NAMALWA (cell line): Measurements from ENCODE around the gene ARMC12.
A peak's percentile ranks its signal among the peaks of the same experiment; 100 is the strongest.
"Not testable (repeated sequence)": the region's sequence is repeated elsewhere in the genome, so short reads cannot be mapped to it uniquely, and the experiment has no call there.

ENCODE experiments used
- DNase-seq: peaks from one replicate; pipeline ENCODE4 v3.0.0-alpha.2; 2015; ENCODE audit warnings: low spot score

The ARMC12 gene

DNA sequence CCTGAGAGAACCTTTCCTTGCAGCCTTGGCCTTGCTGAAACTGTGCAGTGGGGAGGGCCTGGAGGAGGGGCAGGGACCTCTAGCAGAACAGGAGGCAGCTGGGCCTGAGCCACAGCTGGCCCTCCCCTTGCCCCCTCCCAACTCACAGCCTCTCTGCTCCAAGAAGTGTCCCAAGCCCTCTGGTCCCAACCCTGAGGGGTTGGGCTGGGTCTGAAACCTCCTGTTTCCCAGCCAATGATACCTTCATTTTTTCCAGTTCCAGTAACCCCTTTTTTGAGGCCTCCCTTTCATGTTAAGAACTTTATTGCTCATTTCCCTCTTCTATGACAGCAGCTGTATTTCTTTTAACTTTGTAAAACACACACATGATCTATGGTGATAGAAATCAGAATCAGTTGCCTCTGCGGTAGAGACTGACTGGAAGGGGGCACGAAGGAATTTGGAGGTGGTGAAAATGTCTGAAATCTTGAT is 17.9 kb upstream of the ARMC12 start:
- DNase-seq: peak; percentile 51

DNA sequence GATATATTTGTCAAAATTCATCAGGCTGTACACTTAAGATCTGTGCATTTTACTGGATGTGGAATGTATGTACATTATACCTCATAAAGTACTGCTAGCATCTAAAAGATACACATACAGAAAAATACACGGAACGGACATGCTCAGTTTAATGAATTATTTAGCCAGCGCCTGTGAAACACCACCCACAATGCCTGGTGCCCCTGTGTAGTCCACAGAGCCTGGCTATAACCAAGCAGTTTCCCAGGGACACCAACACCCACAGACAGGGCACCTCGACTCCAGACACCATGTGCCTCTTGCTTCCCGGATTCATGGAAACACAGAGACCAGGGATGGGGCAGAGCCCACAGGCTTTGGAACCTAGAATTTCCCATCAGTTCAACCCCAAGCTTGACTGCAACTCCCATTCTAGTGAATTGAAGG is 17.4 kb upstream of the ARMC12 start:
- DNase-seq: peak; percentile 60

DNA sequence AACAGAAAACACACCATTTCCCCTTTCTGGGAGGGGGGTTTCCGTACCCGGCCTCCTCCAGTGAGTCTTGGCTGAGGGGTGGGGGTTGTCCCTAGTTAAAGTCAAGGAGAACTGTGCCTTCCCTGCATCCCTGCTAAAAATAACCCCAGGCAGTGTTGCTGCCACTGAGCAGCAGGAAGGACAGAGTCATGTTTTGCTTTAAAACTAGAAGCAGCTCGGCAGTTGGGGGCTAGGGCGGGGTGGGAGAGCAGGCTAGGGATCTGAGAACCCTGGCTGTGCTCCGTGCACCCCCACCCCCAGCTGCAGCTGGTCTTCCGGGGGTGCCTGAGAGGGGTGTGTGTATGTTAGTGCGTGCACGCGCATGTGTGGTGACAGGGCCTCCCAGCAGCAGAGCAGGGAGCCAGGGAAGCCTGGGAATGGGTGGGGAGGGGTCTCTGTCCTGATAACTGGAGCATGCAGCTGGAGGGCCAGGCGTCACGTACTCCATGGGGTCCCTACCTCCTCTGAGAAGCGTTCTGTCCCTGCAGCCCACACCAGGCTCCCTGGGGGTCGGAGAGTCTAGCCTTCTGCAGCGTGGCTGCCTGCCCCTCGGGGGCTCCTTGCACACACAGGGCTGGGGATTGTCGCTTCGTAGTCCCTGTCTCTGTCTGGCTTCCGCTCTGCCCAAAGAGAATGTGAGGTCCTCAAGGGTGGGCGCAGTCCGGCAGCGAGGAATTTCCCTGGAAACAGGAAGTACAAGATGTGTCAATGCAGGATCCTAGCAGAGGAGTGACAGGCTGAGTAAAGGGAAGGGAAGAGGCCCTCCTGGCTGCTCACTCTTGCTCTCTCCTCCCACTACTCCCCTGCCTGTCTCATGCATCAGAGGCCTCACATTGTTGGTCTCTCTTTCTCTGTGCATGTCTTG is 16.8 kb upstream of the ARMC12 start:
- DNase-seq: peak; percentile 80

DNA sequence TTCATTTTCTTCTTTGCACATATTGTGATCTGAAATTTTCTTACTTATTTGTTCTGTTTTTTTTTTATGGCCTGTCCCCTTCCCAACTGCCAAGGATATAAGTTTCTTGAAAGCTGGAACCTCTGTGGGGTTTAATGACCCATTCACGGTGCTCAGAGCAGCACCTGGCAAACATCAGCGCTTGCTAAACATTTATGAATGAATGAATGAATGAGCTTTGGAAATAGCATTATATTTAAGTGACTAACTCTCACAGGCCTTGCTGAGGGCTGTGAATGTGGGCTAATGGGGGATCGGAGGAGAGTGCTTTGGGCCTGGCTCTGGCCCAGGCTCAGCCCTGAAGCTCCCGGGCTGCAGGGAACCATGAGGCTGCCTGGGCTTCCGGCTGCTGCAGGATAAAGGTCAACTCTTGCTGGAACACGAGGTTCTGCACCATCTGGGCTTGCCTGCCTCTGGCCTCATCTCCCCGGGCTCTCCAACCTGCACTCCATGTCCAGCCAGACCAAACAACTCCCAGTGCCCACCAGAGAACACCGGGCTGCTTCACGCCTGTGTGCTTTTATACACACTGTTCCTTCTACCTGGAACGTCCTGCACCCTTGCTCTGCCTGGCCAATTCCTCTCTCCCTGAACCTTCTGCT is 14.6 kb upstream of the ARMC12 start:
- no peak for DNase-seq

DNA sequence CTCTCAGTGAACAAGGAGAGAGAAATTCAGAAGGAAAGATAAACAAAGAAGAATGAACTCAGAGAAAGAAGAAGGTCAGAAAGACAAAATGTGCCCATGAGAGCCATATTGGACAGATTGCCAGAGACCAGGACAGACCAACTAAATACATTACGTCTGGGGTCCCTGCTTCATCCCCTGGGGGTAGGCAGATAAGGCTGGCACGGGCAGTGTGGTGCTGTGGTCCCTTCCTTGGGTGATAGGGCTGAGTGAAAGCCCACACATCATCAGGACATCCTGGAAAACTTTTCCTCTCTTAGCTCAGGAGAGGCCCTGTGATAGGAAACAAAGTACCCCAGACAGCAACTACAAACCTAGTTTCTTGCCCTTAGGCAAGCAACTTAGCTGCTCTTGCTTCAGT is 13.2 kb upstream of the ARMC12 start:
- DNase-seq: no peak

DNA sequence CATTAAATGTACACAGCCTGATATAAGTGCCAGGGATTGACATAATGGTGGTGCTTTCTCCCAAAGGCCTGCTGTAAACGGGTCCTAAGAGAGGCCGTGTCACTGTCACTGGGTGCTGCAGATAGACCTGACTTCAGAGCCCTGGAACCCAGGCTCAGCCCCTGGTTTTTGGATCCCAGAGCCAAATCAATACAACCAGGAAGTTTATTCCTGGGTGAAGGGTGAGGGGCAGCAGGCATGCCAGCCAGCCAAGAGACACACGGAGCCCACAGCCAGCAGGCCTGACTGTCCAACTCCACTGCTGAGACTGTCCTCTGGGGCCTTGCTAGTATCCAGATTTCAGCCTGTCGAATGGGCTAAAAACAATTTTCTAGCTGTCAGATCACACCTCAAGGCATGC is 12.8 kb upstream of the ARMC12 start:
- DNase-seq: no peak

DNA sequence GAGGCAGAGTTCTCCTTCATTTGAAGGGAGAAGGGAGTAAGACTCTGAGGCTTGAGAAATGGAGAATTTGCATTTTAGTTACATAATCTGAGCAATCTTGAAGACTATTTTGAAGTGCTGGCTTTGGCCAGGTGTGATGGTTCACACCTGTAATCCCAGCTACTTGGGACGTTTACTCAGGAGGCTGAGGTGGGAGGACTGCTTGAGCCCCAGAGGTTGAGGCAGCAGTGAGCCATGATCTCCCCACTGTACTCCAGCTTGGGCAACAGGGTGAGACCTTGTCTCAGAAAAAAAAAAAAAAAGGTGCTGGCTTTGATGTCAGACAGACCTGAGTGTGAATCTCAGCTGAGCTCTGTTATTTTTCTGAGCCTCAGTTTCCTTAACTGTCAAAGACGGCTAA is 12.4 kb upstream of the ARMC12 start:
- no peak for DNase-seq

DNA sequence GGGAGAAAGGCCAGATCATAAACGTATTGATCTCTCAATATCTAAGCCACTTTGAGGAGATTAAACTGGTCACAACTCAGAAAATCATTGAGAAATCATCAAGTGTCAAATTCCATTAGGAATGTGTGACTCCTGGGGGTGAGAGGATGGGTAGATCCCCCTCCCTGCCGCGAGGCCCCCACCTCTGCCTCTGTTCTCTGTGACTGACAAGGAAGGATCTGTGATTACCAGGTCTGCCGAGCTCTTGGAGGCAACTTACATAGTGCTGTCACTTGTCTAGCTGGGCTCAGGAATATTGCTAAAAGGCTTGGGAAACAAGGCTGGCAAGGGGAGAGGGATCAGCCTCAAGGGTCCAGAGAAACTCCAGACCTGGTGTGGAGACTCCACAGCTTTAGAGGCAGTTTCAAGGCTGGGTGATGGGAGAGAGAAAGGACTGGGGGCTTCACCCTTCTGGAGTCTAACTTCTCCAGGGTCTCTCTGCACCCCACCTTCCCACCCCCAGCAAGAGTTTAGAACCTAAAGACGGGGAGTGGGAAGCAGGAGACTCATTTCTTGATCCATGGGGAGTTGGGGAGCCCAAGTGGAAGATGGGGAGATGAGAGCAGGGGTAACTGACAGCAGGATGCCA is 11.6 kb upstream of the ARMC12 start:
- DNase-seq: no peak

DNA sequence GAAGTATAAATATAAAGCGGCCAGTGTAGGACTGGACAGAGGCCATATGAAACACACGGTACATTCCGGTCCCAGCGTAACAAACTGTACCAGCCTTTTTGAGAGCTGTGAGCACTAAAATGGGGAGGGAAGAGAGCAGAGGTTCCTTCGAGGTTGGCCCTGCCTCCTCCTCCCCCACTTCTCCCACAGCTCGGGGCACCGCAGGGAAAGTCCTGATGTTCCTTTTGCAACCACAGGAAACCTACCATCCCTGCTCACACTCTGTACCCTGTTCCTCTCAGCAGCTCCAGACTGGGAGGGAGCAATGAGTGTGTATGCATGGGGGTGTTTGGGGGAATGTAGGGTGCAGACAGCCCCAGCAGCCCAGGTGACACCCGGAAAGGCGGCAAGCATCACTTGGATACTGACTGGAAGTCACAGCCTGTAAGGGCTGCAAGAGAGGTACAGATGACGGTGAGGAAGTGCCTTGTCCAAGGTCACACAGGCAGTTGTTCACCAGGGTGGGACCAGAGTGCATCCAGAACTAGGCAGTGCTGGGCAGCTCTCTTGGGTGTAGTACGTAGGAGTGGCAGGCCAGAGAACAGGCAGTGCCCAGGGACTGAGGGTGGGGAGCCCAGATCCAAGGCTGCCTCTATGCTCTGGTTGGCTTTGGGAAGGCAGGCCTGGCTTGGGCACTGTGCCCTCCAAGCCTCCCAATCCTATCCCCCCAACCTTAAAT is 11.0 kb upstream of the ARMC12 start:
- DNase-seq: no peak

DNA sequence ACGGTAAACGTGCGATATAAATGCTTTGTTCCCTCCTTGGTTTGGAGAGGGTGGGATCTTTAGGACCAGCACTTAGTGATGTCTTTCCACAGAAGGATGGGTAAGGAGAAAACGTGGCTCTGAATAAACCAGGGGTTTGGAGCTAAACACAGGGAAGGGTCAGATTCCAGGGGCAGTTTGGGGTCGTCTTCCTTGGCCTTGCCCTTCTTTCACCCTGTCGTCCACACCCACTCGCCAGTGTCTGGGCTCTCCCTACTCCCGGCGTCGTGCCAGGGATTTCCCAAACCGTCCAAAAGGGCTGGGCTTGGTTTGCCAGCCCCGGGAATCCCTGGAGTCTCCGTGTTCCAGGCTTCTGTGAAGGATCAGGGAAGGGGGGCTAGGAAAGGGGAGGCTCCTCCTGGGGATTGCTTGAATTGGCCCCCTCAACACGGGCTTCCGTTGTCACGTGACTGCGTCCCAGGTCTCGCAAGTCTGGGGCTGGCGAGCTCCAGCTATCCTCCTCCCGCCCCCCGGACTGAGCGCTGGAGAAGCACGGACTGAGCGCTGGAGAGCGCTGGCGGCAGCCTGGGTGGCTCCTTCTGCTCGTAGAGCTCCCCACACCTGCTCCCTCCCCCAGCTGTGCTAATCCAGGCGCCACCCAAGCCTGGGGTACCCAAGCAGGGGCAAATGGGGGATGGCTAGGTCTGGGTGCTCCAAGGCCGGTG is 9.4 kb upstream of the ARMC12 start:
- DNase-seq: no peak

DNA sequence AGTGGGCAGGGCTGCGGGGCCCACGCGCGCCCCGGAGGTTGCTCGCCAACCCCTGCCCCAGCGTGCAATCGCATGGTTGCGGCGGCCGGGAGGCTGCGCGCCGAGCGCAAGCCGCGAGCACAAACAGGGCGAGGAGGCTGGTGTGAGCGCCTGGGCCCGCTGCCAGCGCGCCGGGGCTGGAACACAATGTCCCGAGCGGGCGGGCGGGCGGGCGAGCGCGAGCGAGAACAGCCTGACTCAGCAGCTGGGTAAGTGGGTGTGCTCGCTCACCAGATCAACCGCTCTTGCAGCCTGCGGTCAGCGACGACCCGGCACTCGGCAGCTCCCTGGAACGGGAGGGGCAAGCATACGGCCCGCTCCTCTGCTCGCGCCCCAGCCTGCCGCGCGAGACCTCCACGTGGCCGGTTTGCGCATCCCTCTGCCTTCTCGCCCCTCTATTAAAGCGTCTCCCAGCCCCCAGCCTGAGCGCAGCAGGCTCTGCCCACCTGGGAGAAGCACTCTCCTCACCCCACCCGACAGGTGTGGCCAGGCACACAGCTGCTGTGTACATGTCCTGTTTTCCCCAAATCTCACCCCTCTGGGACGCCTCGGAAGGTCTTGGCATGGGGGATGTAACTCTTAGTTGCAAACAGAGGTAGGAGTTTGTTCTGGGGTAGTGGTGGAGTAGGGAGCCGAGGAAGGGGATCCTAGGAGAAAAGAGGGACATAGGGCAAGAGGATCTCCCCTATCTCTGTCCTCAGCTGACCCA is 8.7 kb upstream of the ARMC12 start:
- DNase-seq: peak; percentile 94

DNA sequence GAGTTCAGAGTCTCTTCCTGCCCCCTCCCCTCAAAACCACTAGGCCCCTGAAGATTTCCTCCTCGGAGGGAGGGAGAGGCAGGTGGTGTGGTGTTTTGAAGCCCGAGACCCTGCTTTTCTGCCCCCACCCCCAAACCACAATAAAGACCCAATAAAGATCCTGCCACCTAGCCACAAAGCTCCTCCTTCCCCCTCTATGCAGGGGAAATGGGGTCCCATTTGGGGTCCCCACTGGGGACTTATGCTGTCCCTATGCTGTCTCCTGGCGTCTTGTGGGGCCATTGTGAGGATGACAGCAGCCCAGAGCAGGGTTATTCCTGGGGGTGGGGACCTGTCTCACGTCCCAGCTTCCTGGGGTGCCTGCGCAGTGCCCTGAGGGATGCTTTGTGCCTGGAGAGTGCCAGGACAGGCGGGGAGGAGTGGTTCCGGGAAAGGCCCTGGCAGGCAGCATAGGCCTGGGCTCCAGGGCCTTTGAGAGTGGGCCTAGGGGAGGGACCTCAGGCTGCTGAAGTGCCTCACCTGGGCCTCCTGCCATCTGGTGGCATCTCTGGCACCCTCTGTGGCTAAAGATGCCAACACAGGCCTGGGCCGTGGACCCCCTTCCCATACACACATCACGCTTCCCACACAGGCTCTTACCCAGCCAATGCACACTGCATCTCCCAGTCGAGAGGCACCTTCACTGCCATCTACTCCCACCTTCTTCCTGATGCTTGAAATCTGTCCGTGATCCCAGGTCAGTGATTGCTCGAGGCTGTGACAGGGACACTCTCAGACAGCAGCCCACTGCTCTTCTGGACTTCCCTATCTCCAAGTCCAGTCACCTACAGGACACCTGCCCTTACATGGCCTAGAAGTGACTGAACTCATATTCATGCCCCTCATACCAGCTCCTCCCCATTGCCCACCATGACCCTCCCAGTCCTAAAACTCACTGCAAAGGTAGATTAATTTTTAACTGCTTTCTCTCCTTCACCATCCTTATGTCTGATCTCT is 7.9 kb upstream of the ARMC12 start:
- peak; percentile 71 for DNase-seq

DNA sequence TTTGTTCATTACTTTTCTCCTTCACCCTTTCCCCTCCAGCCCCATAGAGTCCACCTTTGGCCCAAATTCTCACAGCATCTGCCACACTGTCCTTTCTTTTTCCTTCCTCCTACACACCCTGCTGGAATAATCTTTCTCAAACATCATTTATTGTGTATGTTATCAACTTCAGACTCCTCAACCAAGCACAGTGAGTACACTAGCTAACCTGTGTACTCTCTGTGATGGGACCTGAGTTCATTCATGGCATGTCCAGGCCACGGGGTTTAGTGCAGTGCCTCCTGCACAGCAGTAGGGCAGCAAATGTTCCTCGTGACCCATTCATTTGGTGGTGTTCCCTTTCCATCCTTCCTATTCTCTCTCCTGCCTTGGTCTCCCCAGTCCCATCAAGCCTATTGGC is 7.1 kb upstream of the ARMC12 start:
- DNase-seq: peak; percentile 50

DNA sequence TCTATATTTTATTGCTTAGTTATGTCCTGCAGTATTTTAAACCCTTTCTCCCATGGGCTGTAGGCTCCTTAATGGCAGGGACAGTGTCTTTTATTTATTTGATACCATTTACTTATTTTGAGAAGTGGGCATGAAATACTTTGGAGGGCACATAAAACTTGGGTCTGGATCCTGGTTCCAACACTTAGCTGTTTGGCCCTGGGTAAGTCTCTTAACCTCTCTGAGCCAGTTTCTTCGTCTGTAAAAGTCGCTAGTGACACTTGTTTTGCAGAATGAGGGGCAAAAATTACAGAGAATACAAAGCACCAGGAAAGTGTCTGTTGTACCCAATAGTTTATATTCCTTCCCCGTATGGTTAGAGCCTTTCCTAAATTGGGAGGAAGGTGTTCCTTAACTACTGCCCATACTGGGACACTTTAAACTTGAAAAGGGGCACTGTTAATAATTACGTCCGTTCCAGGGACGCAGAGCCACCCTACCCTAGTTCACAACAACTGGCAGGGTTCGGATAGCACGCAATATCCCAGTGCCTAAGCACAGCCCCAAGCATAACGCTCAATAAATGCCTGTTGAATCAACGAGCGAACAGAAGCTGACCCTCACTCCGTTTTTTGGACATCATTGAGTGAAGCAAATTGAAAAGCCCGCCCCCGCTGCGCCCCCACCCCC is 6.0 kb upstream of the ARMC12 start:
- no peak for DNase-seq

DNA sequence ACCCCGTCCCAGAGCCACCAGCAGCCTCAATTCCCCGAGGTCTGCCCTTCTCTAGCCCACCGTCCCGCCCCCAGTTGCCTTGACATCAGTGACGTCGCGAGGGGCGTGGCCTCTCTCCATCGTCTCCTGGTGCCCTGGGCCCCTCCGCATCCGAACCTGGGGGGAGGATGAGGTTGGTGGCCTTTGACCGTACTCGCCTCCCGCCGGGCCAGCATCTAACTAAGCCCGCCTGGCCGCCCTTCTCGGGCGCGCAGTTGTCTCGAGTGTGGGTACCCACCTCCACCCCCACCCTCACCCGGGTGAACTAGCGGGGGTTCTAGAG is 5.5 kb upstream of the ARMC12 start:
- DNase-seq: peak; percentile 97

DNA sequence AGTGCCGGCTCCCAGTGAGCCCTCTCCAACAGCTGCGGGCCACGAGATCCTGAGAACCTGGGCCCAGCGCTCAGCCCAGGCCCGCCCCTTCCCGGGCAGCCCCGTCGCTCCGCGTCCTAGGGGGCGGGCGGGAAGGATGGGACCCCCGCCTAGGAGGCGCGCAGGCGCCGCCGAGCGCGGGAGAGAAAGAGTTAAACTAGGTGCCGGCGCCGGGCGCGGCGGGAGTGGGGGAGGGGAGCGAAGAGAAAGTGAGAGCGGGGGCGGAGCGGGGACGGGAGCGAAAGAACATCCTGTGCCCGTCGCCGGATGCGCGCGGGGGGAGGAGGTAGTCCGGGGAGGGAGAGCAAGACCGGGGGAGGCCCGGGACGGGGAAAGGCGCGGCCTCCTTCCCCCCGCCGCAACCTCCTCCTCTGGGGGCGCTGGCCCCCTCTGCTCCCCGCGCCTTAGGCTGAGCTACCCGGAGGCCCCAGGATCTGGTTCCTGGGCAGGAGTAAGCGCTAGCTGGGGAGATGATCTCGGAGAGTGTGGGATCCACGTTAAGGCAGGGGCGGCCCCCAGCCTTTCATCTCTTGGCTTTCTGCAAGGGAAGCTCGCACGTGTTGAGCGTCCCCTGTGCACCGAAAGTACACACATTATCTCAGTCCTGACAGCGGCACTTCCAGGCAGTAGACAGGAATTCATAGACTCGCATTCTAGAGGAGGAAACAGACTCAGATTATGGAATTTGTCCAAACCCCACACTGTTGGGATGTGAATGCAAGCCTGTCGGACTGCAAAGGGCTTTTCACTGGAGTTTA is 4.9 kb upstream of the ARMC12 start:
- DNase-seq: peak; percentile 90

DNA sequence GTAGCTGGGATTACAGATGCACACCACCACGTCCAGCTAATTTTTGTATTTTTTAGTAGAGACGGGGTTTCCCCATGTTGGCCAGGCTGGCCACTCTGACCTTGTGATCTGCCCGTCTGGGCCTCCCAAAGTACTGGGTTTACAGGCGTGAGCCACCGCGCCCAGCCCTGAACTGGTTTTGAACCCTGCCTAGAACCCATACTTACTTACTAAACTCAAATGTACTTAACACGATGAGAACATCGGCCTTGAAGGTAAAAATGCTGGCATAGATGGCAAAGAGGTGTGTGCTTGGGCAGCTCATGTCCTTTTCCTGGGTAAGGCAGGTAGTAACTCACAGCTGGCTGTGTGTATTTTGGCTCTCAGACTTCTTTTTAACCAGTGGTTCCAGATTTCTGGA is 3.2 kb upstream of the ARMC12 start:
- DNase-seq: no peak

DNA sequence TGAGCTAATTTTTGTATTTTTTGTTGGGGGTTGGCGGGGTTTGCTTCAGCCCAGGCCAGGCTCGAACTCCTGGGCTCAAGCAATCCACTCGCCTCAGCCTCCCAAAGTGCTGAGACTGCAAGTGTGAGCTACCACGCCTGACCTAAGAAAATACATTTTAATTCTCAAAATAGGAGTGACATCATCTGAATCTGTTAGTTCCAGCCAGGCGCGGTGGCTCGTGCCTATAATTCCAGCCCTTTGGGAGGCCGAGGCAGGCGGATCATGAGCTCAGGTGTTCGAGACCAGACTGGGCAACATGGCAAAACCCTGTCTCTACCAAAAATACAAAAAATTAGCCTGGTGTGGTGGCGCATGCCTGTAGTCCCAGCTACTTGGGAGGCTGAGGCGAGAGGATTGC is 2.5 kb upstream of the ARMC12 start:
- not testable (repeated sequence) for DNase-seq
